22Rv1 (cell line): Measurements from ENCODE around the gene HPCAL4.

Source experiments
- H3K27ac ChIP-seq: fragments of 450-650 bp; 2 replicates; pipeline ENCODE4 v1.5.1; 2017
- CTCF ChIP-seq: fragments of 450-650 bp; IDR thresholded peaks from 2 replicates; pipeline ENCODE4 v1.5.1; 2017; ENCODE audit warnings: mild to moderate bottlenecking
- ZFX ChIP-seq: fragments of 450-650 bp; IDR thresholded peaks from 2 replicates; pipeline ENCODE4 v1.6.1; 2017; ENCODE audit warnings: antibody characterized with exemption, borderline replicate concordance

Gene HPCAL4

DNA sequence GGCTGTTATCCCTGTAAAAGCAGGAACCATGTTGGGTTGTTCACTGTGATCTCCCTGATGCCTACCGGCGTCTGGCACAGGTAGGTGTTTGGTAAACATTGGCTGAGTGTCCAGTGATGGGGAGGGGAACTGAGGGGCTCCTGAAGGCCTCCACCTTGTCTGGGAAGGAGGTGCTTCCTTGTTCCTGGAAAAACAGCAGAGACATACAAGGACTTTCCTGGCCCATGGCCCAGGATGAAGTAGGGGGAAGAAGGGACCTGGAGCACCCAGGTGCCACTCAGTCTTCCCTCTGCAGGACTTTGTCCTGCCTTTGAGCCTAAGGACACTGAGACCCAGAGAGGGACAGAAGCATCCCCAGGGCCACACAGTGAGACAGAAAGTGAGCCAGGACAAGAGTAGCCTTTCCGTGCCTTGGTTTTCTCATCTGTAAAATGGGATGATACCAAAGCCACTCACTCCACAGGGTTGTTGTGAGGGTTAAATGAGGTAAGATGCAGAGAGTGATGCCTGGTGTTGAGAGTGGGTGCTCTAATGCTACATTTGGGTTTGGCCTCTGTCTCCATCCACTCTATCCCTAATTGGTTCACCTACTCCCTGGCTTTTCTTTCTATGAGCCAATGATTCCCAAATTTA, 45.7 kb downstream of the HPCAL4 start:
- H3K27ac ChIP-seq, result no peak overlapping the region
- TF ChIP-seq ZFX (no peak), CTCF (no peak)

- TF ChIP-seq ZFX (no peak), CTCF (no peak)
- H3K27ac ChIP-seq, result no peak overlapping the region
Measured at GRCh38 chr1:39643705-39644104, 47.5 kb downstream of the HPCAL4 start.

GRCh38 chr1:39642796-39643195, 48.4 kb downstream of the HPCAL4 start:
- no peak overlapping the region for H3K27ac ChIP-seq
- TF ChIP-seq CTCF (no peak), ZFX (no peak)

GRCh38 chr1:39640861-39641260, 50.4 kb downstream of the HPCAL4 start:
- no peak overlapping the region for H3K27ac ChIP-seq
- TF ChIP-seq ZFX (no peak), CTCF (no peak)

DNA sequence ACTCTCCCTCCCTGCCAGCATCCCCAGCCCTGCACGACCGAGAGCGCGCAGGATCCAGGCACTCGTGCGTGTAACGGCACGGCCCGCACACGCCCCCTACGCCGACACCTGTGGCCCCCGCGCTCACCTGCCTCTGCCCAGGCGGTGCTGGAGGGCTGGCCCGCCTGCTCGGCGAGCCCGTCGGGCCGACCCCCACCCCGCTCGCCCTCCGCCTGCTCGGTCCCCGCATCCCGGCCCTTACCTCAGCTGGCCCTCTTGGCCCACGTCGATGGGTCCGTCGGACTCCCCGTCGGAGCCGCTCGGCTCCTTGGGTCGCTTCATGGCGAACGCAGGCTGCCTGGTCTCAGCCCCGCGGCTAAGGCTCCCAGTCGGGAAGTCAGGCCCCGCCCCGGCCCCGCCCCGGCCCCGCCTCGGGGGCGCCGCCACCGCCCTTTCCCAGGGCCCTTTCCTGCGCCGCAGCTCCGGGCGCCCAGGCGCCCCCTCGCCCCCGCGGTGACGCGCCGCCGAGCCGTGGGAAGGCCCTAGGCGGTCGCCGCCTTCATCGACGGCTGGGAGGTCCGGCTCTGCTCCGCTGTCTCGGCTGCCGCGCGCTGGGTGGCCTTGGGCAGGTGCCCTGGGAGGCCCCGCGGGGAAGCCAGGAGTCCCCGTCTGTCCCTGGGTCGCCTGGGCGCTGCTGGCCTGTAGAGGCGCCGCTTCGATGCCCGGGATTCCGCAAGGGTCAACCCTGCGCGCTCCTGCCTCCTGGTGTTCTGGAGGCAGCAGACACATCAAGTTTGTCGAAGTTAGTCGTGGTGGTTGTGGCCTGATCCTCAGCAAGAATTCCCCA, 51.7 kb downstream of the HPCAL4 start, which contains the start of gene HEYL:
HEYL (minus strand) TSS at position 339 of the 826 bp plus-strand sequence; CDS start at position 321, 18 bp downstream.
- no peak within 1 kb of the TSS for H3K27ac ChIP-seq
- TF ChIP-seq ZFX, result no peak
- peak; percentile 70 for TF ChIP-seq CTCF

DNA sequence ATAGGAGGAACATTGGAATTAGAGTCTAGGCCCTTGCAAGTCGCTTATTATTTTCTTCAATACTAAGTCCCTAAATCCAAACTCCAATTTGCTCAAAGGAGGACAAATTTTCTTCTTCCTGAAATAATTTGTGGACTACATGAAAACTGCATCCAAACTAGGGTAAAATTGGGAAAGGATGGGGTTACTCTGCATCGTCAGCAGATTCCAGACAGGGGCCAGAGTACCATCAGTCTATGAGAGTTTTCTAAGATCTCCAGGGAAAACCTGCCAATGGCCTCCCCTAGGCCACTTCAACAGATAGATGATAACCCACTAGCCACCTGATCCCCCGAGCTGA, 52.3 kb downstream of the HPCAL4 start:
- no peak overlapping the region for H3K27ac ChIP-seq
- TF ChIP-seq CTCF (no peak), ZFX (no peak)

- no peak for TF ChIP-seq ZFX
- no peak for TF ChIP-seq CTCF
- H3K27ac ChIP-seq, result no peak overlapping the region
Measured at GRCh38 chr1:39637361-39637760, 53.9 kb downstream of the HPCAL4 start.
